NCI-H2081 (cell line): ENCODE data around the gene SULT2B1.
"Not testable (repeated sequence)": the region's sequence is repeated elsewhere in the genome, so short reads cannot be mapped to it uniquely, and the experiment has no call there.

Experiments
- DNase-seq, 2 experiments: peaks; one replicate each; lab custom pipeline; 2025; lab: John Stamatoyannopoulos, UW

SULT2B1 gene

GRCh38 chr19:48529156-48529555 lies 22.8 kb upstream of the SULT2B1 start:
- no peak for DNase-seq

- no peak for DNase-seq
These were observed 21.8 kb upstream of the SULT2B1 start for GRCh38 chr19:48530066-48530720.

GRCh38 chr19:48530770-48531169 lies 21.2 kb upstream of the SULT2B1 start:
- DNase-seq = no peak

- DNase-seq = no peak
These were observed 18.2 kb upstream of the SULT2B1 start for GRCh38 chr19:48533770-48534169.

GRCh38 chr19:48537541-48537940 lies 14.4 kb upstream of the SULT2B1 start:
- DNase-seq = no peak

GRCh38 chr19:48538057-48538456 lies 13.9 kb upstream of the SULT2B1 start:
- not testable (repeated sequence) for DNase-seq

GRCh38 chr19:48539503-48540096 lies 12.4 kb upstream of the SULT2B1 start:
- peak; percentile 91 to 93 for DNase-seq

- peak in 1 of 2 experiments; percentile 53 for DNase-seq
These were observed 11.9 kb upstream of the SULT2B1 start for GRCh38 chr19:48540110-48540509.

GRCh38 chr19:48541813-48542212 lies 10.2 kb upstream of the SULT2B1 start:
- no peak for DNase-seq

GRCh38 chr19:48543121-48543710 lies 8.8 kb upstream of the SULT2B1 start:
- no peak for DNase-seq

- no peak for DNase-seq
These were observed 6.9 kb upstream of the SULT2B1 start for GRCh38 chr19:48544856-48545750.

- no peak for DNase-seq
These were observed 4.2 kb upstream of the SULT2B1 start for GRCh38 chr19:48547722-48548121.

GRCh38 chr19:48548253-48548911 lies 3.6 kb upstream of the SULT2B1 start:
- no peak for DNase-seq

- no peak for DNase-seq
These were observed 2.6 kb upstream of the SULT2B1 start for GRCh38 chr19:48549380-48549779.

GRCh38 chr19:48552406-48553322 lies 692 bp downstream of the SULT2B1 start:
- DNase-seq = no peak

- no peak for DNase-seq
These were observed 1.9 kb downstream of the SULT2B1 start for GRCh38 chr19:48553676-48554384.

- DNase-seq = no peak
These were observed 2.6 kb downstream of the SULT2B1 start for GRCh38 chr19:48554385-48555091.

- DNase-seq = no peak
These were observed 4.2 kb downstream of the SULT2B1 start for GRCh38 chr19:48556163-48556562.

- no peak for DNase-seq
These were observed 4.9 kb downstream of the SULT2B1 start for GRCh38 chr19:48556825-48557224.
